ENCODE measurements around the gene GRIK1. TPM values are rescaled to one million over a fixed set of nuclear protein-coding genes. Genes with fewer than 3 reads are reported as not detected.

GRIK1 gene
- total RNA-seq, 1 experiment from 2014 or later = not detected

DNA sequence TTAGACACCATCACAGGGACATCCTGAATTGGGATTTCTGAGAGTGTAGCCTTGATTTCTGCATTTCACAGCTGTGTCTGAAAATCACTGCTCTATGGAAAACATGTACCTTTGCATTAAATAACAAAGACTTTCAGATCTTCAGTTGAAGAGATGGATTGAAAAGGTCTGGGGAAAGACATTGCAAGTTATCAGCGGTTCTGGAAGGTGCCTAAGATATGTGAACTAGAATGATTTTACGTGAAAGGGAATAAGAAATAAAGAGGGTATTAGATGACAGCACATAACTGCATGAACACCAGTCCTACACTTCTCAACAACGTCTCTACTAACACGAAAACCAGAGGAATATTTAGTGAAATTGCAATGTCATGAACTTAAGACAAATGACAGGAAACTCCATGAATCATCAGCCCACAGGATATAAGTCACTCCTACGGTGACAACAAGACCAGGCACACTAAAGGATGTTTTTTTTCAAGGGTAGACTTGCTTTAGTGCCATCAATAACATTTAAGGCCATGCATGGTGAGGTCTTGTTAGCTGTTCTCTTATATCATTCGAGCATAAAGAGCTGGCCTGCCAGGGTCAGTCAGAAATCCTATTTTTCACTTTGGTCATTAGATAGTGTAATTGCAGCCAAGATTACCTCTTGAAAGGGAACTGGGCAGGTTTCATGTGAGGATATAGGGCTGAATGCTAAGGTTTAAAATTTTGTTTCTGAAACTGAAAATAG is 283.1 kb downstream of the GRIK1 start:
- no peak for DNase-seq

DNA sequence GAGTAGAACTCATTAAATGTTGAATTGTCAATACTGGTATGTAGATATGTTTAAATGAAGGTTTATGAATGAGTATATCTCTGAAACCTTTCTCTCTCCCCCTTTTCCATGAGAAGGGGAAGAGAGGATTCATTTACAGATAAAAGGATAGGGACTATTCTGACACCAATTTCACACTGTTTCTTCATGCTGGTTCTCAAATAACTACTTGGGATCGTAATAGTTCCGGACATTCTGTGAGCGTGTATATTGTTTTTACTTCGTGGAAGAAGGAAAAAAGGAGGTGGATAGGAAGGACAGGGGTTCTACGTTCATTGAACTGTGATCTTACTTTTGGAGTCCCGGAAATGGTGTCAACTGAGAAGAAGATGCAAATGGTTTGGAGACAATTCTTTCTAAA is 284.2 kb downstream of the GRIK1 start:
- ChIA-PET POLR2A (no interaction called here), CTCF (no interaction called here)
- Mint-ChIP-seq H3K36me3 (ENCODE audit: insufficient read depth, unreplicated experiment) (no peaks in the 10 kb centered on the region), H3K27me3 (ENCODE audit: insufficient read depth, unreplicated experiment) (no peaks in the 10 kb centered on the region), H3K9me3 (ENCODE audit: unreplicated experiment) (no peaks in the 10 kb centered on the region), H3K4me1 (ENCODE audit: low read depth, unreplicated experiment) (no peaks in the 10 kb centered on the region), H3K27ac (ENCODE audit: unreplicated experiment) (no peak overlapping the region), H3K4me3 (ENCODE audit: unreplicated experiment) (no peak overlapping the region)
- Histone ChIP-seq H3K36me3 (ENCODE audit: control insufficient read depth, insufficient read depth, low read length) (no peaks in the 10 kb centered on the region), H3K9me3 (0 out of 2 replicates have a peak, but pooled peaks cover 2% of the 10 kb centered on the region), H3K27me3 (replicated peaks; ENCODE audit: control insufficient read depth, insufficient read depth, low read length) (no peaks in the 10 kb centered on the region), H3K4me1 (peaks cover 33% of the 10 kb centered on the region), H3K4me3 (ENCODE audit: low read depth, low read length) (no peak overlapping the region)
- DNase-seq = no peak
- TF ChIP-seq, protein P1, sequence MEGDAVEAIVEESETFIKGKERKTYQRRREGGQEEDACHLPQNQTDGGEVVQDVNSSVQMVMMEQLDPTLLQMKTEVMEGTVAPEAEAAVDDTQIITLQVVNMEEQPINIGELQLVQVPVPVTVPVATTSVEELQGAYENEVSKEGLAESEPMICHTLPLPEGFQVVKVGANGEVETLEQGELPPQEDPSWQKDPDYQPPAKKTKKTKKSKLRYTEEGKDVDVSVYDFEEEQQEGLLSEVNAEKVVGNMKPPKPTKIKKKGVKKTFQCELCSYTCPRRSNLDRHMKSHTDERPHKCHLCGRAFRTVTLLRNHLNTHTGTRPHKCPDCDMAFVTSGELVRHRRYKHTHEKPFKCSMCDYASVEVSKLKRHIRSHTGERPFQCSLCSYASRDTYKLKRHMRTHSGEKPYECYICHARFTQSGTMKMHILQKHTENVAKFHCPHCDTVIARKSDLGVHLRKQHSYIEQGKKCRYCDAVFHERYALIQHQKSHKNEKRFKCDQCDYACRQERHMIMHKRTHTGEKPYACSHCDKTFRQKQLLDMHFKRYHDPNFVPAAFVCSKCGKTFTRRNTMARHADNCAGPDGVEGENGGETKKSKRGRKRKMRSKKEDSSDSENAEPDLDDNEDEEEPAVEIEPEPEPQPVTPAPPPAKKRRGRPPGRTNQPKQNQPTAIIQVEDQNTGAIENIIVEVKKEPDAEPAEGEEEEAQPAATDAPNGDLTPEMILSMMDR (IDR thresholded peaks at IDR 0.05; ENCODE audit: insufficient read depth in 1 of 2, low read depth in 1 of 2, low read length in 1 of 2, severe bottlenecking in 1 of 2, unreplicated experiment in 1 of 2) = no peak
- BruUV-seq (replicated peaks) = no TSS peak
- intact Hi-C loops (cut with micrococcal nuclease; ENCODE audit: unreplicated experiment) = no loop called here

More for the DNA sequence above, 283.1 kb downstream of the GRIK1 start:
- no TSS peak for BruUV-seq (replicated peaks)
- H3K9me3 Mint-ChIP-seq (ENCODE audit: unreplicated experiment) = no peaks in the 10 kb centered on the region
- H3K27ac Mint-ChIP-seq (ENCODE audit: unreplicated experiment) = no peak overlapping the region
- no peak overlapping the region for H3K4me3 ChIP-seq (ENCODE audit: low read depth, low read length)
- ChIA-PET CTCF (interaction anchor here (0.5 to 0.6 kb wide), 2 partner anchors 14 to 193 kb away, joined by 3 to 4 read pairs; no protein-coding TSS in a partner anchor), POLR2A (no interaction called here)
- H3K36me3 Mint-ChIP-seq (ENCODE audit: insufficient read depth, unreplicated experiment) = no peaks in the 10 kb centered on the region
- intact Hi-C loops (cut with micrococcal nuclease; ENCODE audit: unreplicated experiment) = loop anchor here (1.0 kb wide), 1 partner anchor 14 kb away; no protein-coding TSS in a partner anchor
- no peaks in the 10 kb centered on the region for H3K36me3 ChIP-seq (ENCODE audit: control insufficient read depth, insufficient read depth, low read length)
- TF ChIP-seq, protein P1 (IDR thresholded peaks at IDR 0.05; ENCODE audit: insufficient read depth in 1 of 2, low read depth in 1 of 2, low read length in 1 of 2, severe bottlenecking in 1 of 2, unreplicated experiment in 1 of 2) = no peak
- H3K27me3 Mint-ChIP-seq (ENCODE audit: insufficient read depth, unreplicated experiment) = no peaks in the 10 kb centered on the region
- H3K9me3 ChIP-seq = peaks cover 4% of the 10 kb centered on the region; the same call in 1 of the 2 replicates
- H3K4me1 Mint-ChIP-seq (ENCODE audit: low read depth, unreplicated experiment) = no peaks in the 10 kb centered on the region
- no peak overlapping the region for H3K4me3 Mint-ChIP-seq (ENCODE audit: unreplicated experiment)
- H3K4me1 ChIP-seq = peaks cover 33% of the 10 kb centered on the region
- H3K27me3 ChIP-seq (replicated peaks; ENCODE audit: control insufficient read depth, insufficient read depth, low read length) = no peaks in the 10 kb centered on the region

DNA sequence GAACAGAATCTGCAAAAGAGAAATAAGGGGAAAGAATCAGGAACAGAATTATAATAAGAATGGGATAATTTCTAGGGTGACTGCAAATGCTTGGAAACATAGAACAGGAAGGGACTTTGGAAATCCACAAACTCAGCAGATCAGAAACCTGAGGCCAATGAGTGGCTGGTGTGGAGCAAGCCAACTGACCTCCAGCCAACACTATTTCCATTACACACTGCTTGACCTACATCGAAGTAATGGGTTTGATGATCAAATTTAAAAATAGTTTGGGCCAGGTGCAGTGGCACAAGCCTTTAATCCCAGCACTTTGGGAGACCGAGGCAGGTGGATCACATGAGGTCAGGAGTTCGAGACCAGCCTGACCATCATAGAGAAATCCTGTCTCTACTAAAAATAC is 284.9 kb downstream of the GRIK1 start:
- Mint-ChIP-seq H3K36me3 (ENCODE audit: insufficient read depth, unreplicated experiment) (no peaks in the 10 kb centered on the region), H3K4me1 (ENCODE audit: low read depth, unreplicated experiment) (no peaks in the 10 kb centered on the region), H3K9me3 (ENCODE audit: unreplicated experiment) (no peaks in the 10 kb centered on the region), H3K27me3 (ENCODE audit: insufficient read depth, unreplicated experiment) (no peaks in the 10 kb centered on the region), H3K4me3 (ENCODE audit: unreplicated experiment) (no peak overlapping the region), H3K27ac (ENCODE audit: unreplicated experiment) (no peak overlapping the region)
- BruUV-seq (replicated peaks) = no TSS peak
- no peak for DNase-seq
- H3K36me3 ChIP-seq (ENCODE audit: control insufficient read depth, insufficient read depth, low read length) = no peaks in the 10 kb centered on the region
- TF ChIP-seq, protein P1 (IDR thresholded peaks at IDR 0.05; ENCODE audit: insufficient read depth in 1 of 2, low read depth in 1 of 2, low read length in 1 of 2, severe bottlenecking in 1 of 2, unreplicated experiment in 1 of 2) = no peak
- no peak overlapping the region for H3K4me3 ChIP-seq (ENCODE audit: low read depth, low read length)
- ChIA-PET CTCF (no interaction called here), POLR2A (no interaction called here)
- no peaks in the 10 kb centered on the region for H3K27me3 ChIP-seq (replicated peaks; ENCODE audit: control insufficient read depth, insufficient read depth, low read length)
- no peaks in the 10 kb centered on the region for H3K9me3 ChIP-seq
- H3K4me1 ChIP-seq = peaks cover 32% of the 10 kb centered on the region
- intact Hi-C loops (cut with micrococcal nuclease; ENCODE audit: unreplicated experiment) = no loop called here

Data from Caco-2 (cell line).